ENCODE results near the gene FOSL1. TPM values are rescaled to one million over a fixed set of nuclear protein-coding genes. Genes with fewer than 3 reads are reported as not detected.
"Not testable (repeated sequence)": the region's sequence is repeated elsewhere in the genome, so short reads cannot be mapped to it uniquely, and the experiment has no call there.

The FOSL1 gene
- total RNA-seq, 1 donor from 2014 or later = 11.6 TPM

DNA sequence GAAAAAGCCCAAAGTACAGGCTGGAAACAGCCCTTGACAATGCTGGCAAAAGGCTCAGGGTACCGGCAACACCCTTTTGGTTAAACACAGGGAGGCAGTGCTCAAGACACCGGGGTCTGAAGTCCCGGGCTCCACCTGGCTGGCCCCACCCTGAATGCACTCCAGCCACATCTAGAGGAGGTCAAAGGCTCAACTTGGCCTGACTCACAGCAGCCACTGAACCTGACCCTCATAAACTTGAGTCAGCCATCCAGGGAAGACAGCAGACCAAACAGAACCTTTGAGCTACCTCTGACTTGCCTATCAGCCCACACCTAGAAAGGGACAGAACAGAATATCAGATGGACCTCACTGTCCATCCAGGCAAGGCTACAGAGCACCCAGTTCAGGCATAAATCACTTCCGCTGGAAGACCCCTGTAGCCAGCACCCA is 46.0 kb downstream of the FOSL1 start:
- no peak for DNase-seq (ENCODE audit: low read depth)

- DNase-seq (ENCODE audit: low read depth) = no peak
These were observed 46.8 kb downstream of the FOSL1 start for GRCh38 chr11:65853246-65853979.

DNA sequence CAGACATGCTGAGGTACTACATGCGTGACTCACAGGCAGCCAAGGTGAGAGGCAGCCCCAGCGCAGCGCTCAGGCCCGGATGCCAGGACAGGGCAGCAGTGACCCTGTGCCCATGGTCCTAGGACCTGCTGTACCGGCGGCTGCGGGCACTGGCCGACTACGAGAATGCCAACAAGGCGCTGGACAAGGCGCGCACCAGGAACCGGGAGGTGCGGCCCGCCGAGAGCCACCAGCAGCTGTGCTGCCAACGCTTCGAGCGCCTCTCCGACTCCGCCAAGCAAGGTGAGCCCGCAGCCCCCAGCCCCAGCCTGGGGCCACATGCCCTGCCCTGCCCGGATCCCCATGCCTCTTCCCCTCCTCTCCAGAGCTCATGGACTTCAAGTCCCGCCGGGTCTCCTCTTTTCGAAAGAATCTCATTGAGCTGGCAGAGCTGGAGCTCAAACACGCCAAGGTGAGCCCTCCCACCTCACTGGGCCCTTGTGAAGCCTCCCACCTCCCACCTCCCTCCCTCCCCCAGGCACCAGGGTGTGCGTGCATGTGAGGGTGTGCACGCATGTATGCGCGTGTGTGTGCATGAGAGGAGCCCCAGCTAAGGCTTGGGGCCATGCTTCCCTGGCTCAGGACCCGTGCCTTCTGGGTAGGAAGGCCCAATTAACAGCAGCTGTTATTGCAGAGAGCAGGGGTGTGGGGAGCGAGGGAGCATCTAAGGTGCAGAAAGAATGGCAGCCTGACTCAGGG is 47.5 kb downstream of the FOSL1 start:
- DNase-seq (ENCODE audit: low read depth) = no peak

DNA sequence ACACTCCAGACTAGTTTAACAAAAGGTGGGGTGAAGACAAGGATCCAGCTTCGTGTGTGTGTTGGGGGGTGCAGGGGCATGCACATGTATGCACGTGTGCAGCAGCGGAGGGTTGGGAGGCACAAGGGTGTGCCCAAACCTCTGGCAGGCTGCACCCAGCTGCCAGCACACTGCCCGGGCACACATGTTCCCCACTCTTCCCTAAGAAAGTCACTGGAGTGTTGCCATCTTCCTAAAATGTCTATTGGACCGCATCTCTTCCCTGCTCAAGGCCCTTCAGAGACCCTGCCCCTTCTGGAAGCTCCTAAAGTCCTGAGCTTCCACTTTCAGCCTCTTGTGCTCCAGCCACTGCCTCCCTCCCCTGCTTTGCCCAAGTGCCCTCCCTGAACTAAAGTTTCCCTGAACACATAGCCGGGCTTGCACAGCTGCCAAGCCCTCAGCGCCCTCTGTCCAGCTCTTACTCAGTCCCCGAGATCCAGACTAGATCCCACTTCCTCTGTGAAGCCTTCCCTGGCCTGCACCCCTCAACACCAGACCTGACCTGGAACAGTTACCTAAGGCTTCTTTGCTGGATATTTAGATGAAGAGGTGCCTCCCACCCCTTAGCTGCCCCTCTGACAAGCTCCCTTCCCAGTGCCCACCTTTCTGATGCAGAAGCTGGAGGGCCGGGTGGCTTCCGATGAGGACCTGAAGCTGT is 48.2 kb downstream of the FOSL1 start:
- no peak for DNase-seq (ENCODE audit: low read depth)

DNA sequence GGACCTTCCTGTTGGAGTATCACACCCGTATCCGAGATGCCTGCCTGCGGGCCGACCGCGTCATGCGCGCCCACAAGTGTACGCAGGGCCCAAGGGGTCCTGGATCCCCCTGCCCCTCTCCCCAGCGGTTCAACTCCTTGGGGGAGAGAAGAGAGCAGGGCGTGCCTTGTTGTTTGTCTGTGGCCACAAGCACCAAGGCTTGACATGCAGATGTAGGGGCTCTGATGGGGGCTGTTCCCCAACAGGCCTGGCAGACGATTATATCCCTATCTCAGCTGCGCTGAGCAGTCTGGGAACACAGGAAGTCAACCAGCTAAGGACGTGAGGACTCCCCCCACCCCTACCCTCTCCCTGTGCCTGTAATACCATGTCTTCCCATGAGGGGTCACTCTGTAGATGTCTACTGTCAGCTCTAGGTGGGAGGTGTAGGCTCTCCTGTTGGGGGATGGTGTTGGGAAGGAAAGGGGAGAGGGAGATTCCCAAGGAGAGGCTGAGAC is 49.1 kb downstream of the FOSL1 start:
- no peak for DNase-seq (ENCODE audit: low read depth)

- no peak for DNase-seq (ENCODE audit: low read depth)
These were observed 49.7 kb downstream of the FOSL1 start for GRCh38 chr11:65850217-65851082.

DNA sequence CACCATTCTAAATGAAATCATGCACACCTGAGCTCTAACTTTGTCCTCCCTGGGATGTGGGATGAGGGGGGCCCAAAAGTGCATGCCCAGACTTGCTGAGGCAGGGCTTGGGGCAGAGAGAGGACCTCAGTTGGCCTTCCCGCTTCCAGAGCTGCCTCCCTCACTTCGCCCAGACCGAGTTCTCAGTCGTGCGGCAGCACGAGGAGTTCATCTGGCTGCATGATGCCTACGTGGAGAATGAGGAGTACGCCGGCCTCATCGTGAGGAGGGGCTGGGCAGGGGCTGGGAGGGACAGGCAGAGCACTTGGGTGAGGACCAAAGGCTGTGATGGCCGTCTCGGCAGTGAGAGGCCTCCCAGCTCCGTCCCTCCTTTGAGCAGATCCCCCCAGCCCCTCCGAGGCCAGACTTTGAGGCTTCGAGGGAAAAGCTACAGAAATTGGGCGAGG is 50.4 kb downstream of the FOSL1 start:
- DNase-seq (ENCODE audit: low read depth) = no peak

- no peak for DNase-seq (ENCODE audit: low read depth)
These were observed 50.8 kb downstream of the FOSL1 start for GRCh38 chr11:65849366-65849765.

DNA sequence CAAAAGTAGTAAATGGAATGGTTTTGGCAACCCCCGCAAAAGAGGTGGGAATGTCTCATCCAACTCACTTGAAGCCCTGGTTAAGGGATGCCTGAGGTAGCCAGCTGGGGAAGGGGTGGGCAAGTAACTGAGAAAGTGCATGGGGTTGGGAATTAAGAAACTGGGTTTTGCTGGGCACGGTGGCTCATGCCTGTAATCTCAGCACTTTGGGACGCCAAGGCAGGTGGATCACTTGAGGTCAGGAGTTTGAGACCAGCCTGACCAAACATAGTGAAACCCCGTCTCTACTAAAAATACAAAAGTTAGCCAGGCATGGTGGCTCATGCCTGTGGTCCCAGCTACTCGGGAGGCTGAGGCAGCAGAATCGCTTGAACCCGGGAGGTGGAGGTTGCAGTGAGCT is 51.5 kb downstream of the FOSL1 start:
- DNase-seq (ENCODE audit: low read depth) = not testable (repeated sequence)

GRCh38 chr11:65847746-65848145 is 52.4 kb downstream of the FOSL1 start:
- DNase-seq (ENCODE audit: low read depth) = no peak

DNA sequence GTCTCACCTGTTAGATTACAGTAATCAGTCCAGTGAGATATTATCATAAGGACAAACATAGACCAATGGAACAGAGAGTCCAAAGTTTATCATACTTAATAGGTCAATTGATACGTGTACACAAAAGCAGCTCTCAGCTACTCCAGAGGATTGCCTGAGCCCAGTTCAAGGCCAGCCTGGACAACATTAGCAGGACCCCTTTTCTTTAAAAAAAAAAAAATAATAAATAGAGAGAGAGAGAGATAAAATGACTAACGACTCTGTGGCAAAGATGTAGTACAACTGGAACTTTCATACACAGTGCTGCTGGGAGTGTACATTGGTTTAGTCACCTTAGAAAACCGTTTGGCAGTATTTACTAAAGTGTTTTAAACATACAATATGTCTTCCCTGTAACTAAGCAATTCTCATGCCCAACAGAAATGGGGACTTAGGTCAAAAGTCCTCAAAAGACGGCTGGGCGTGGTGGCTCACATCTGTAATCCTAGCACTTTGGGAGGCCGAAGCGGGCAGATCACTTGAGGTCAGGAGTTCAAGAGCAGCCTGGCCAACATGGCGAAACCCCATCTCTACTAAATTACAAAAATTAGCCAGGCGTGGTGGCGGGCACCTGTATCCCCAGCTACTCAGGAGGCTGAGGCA is 55.8 kb downstream of the FOSL1 start:
- no peak for DNase-seq (ENCODE audit: low read depth)

DNA sequence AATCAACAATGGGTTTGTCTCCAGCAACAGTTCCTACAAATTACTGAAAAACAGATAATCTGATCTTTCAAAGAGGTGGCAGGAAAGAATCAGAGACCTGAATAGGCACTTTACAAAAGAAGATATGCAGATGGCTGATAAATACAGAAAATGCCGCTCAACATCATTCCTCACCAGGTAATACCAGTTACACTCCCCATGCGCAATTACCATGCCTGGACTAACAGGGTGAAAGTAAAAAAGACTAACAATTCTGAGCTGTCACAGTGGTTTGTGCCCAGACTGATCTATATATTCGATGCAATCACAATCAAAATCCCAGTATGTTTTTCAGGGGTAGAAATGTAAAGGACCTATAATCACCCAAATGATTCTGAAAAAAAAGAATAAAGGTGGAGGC is 56.4 kb downstream of the FOSL1 start:
- DNase-seq (ENCODE audit: low read depth) = no peak

DNA sequence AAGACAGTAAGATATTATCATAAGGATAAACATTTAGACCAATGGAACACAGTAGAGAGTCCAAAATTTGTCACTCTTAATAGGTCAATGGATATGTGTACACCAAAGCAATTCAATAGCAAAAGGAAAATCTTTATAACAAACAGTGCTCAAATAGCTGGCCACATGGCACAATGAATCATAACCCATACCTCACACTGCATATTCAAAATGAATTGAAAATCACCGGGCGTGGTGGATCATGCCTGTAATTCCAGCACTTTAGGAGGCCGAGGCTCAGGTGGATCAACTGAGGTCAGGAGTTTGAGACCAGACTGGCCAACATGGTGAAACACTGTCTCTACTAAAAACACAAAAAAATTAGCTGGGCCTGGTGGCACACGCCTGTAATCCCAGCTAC is 58.0 kb downstream of the FOSL1 start:
- no peak for DNase-seq (ENCODE audit: low read depth)

Other genes with a start within 250 kb of the FOSL1 start
- 32.8 and 37.1 TPM in 2 replicates for gene RELA, start 237.5 kb downstream of the FOSL1 start, total RNA-seq
- 37.8 and 43.2 TPM in 2 replicates for gene KAT5, start 188.1 kb downstream of the FOSL1 start, total RNA-seq
- gene RNASEH2C, start 179.6 kb downstream of the FOSL1 start, total RNA-seq = 37.1 and 83.3 TPM in 2 replicates
- 9.8 and 10.2 TPM in 2 replicates for gene AP5B1, start 119.4 kb downstream of the FOSL1 start, total RNA-seq
- not detected in 2 replicates for gene OVOL1, start 113.3 kb downstream of the FOSL1 start, total RNA-seq
- 0.36 and 0.40 TPM in 2 replicates for gene SNX32, start 66.4 kb downstream of the FOSL1 start, total RNA-seq
- 748 and 837 TPM in 2 replicates for gene CFL1, start 42.2 kb downstream of the FOSL1 start, total RNA-seq
- gene MUS81, start 40.0 kb downstream of the FOSL1 start, total RNA-seq = 46.8 and 47.6 TPM in 2 replicates
- 124 and 141 TPM in 2 replicates for gene EFEMP2, start 27.6 kb downstream of the FOSL1 start, total RNA-seq
- not detected in 2 replicates for gene CTSW, start 20.6 kb downstream of the FOSL1 start, total RNA-seq
- gene FIBP, start 11.9 kb downstream of the FOSL1 start, total RNA-seq = 92.4 and 103 TPM in 2 replicates
- 76.4 and 102 TPM in 2 replicates for gene CCDC85B, start 9.7 kb downstream of the FOSL1 start, total RNA-seq
- gene C11orf68, start 18.7 kb upstream of the FOSL1 start, total RNA-seq = 30.5 and 36.2 TPM in 2 replicates
- gene DRAP1, start 19.0 kb upstream of the FOSL1 start, total RNA-seq = 133 and 165 TPM in 2 replicates
- not detected in 2 replicates for gene TSGA10IP, start 45.1 kb upstream of the FOSL1 start, total RNA-seq
- 32.3 and 39.2 TPM in 2 replicates for gene SART1, start 61.3 kb upstream of the FOSL1 start, total RNA-seq
- 39.4 and 41.3 TPM in 2 replicates for gene EIF1AD, start 101.8 kb upstream of the FOSL1 start, total RNA-seq
- 59.3 and 67.2 TPM in 2 replicates for gene BANF1, start 102.1 kb upstream of the FOSL1 start, total RNA-seq
- gene CST6, start 111.6 kb upstream of the FOSL1 start, total RNA-seq = 1.9 TPM in 1 of 2 replicates, not detected in the other
- not detected in 2 replicates for gene CATSPER1, start 126.1 kb upstream of the FOSL1 start, total RNA-seq
- not detected in 2 replicates for gene GAL3ST3, start 148.8 kb upstream of the FOSL1 start, total RNA-seq
- gene SF3B2, start 152.0 kb upstream of the FOSL1 start, total RNA-seq = 115 and 134 TPM in 2 replicates
- gene PACS1, start 169.9 kb upstream of the FOSL1 start, total RNA-seq = 25.4 and 26.6 TPM in 2 replicates